HG02938 (cell line): ENCODE data around the gene TTC34.
"Not testable (repeated sequence)": the region's sequence is repeated elsewhere in the genome, so short reads cannot be mapped to it uniquely, and the experiment has no call there.

Experiments used
- ATAC-seq: cut with Tn5 transposase; IDR thresholded peaks from one replicate; pipeline ENCODE4 v1.9.1; 2021; ENCODE audit warnings: mild to moderate bottlenecking, moderate library complexity; ENCODE audit not compliant: unreplicated experiment

Gene TTC34

DNA sequence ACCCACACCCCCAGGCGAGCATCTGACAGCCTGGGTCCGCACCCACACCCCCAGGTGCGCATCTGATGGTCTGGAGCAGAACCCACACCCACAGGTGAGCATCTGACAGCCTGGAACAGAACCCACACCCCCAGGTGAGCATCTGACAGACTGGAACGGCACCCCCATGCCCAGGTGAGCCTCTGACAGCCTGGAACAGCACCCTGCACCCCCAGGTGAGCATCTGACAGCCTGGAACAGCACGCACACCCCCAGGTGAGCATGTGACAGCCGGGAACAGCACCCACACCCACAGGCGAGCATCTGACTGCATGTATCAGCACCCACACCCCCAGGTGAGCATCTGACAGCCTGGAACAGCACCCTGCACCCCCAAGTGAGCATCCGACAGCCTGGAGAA lies 115.8 kb downstream of the TTC34 start:
- ATAC-seq, result not testable (repeated sequence)

DNA sequence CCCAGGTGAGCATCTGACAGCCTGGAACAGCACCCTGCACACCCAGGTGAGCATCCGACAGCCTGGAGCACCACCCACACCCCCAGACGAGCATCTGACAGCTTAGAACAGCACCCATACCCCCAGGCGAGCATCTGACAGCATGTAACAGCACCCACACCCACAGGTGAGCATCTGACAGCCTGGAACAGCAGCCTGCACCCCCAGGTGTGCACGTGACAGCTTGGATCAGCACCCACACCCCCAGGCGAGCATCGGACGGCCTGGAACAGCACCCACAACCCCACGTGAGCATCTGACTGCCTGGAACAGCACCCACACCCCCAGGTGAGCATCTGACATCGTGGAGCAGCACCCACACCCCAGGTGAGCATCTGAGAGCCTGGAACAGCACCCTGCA lies 116.6 kb downstream of the TTC34 start:
- not testable (repeated sequence) for ATAC-seq

DNA sequence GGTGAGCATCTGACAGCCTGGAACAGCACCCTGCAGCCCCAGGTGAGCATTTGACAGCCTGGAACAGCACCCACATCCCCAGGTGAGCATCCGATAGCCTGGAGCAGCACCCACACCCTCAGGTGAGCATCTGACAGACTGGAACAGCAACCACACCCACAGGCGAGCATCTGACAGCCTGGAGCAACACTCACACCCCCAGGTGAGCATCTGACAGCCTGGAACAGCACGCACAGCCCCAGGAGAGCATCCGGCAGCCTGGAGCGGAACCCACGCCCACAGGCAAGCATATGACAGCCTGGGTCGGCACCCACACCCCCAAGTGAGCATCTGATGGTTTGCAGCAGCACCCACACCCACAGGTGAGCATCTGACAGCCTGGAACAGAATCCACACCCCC lies 117.5 kb downstream of the TTC34 start:
- not testable (repeated sequence) for ATAC-seq

DNA sequence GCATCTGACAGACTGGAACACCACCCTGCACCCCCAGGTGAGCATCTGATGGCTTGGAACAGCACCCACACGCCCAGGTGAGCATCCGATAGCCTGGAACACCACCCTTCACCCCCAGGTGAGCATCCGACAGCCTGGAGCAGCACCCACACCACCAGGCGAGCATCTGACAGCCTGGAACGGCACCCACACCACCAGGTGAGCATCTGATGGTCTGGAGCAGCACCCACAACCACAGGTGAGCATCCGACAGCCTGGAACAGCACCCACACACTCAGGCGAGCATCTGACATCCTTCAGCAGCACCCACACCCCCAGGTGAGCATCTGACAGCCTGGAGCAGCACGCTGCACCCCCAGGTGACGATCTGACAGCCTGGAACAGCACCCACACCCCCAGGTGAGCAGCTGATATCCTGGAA lies 118.2 kb downstream of the TTC34 start:
- ATAC-seq, result not testable (repeated sequence)

DNA sequence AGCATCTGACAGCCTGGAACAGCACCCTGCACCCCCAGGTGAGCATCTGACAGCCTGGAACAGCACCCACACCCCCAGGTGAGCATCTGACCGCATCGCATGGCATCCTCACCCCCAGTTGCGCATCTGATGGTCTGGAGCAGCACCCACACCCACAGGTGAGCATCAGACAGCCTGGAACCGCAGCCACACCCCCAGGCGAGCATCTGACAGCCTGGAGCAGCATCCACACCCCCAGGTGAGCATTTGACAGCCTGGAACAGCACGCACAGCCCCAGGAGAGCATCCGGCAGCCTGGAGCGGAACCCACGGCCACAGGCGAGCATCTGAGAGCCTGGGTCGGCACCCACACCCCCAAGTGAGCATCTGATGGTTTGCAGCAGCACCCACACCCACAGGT lies 118.6 kb downstream of the TTC34 start:
- not testable (repeated sequence) for ATAC-seq

DNA sequence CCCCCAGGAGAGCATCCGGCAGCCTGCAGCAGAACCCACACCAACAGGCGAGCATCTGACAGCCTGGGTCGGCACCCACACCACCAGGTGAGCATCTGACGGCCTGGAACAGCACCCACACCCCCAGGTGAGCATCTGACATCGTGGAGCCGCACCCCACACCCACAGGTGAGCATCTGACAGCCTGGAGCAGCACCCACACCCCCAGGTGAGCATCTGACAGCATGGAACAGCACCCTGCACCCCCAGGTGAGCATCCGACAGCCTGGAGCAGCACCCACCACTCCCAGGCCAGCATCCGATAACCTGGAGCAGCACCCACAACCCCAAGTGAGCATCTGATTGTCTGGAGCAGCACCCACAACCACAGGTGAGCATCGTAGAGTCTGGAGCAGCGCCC lies 124.8 kb downstream of the TTC34 start:
- not testable (repeated sequence) for ATAC-seq

DNA sequence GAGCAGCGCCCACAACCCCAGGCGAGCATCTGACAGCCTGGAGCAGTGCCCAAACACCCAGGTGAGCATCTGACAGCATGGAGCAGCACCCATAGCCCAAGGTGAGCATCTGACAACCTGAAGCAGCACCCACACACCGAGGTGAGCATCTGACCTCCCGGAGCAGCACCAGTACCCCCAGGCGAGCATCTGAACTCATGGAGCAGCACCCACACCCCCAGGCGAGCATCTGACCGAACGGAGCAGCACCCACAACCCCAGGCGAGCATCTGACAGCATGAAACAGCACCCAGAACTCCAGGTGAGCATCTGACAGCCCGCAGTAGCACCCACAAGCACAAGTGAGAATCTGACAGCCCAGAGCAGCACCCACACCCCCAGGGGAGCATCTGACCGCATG lies 129.8 kb downstream of the TTC34 start:
- not testable (repeated sequence) for ATAC-seq

DNA sequence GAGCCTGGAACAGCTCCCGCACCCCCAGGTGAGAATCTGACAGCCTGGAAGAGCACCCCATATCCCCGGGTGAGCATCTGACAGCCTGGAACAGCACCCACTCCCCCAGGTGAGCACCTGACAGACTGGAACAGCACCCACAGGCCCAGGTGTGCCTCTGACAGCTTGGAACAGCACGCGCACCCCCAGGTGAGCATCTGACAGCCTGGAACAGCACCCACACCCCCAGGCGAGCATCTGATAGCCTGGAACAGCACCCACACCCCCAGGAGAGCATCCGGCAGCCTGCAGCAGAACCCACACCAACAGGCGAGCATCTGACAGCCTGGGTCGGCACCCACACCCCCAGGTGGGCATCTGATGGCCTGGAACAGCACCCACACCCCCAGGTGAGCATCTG lies 141.7 kb downstream of the TTC34 start:
- not testable (repeated sequence) for ATAC-seq

DNA sequence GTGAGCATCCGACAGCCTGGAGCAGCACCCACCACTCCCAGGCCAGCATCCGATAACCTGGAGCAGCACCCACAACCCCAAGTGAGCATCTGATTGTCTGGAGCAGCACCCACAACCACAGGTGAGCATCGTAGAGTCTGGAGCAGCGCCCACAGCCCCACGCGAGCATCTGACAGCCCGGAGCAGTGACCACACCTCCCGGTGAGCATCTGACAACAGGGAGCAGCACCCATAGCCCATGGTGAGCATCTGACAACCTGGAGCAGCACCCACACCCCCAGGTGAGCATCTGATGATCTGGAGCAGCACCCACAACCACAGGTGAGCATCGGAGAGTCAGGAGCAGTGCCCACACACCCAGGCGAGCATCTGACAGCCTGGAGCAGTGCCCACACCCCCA lies 143.6 kb downstream of the TTC34 start:
- ATAC-seq, result not testable (repeated sequence)

DNA sequence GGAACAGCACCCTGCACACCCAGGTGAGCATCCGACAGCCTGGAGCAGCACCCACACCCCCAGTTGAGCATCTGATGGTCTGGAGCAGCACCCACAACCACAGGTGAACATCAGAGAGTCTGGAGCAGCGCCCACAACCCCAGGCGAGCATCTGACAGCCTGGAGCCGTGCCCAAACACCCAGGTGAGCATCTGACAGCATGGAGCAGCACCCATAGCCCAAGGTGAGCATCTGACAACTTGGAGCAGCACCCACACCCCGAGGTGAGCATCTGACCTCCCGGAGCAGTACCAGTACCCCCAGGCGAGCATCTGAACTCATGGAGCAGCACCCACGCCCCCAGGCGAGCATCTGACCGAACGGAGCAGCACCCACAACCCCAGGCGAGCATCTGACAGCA lies 144.4 kb downstream of the TTC34 start:
- ATAC-seq, result not testable (repeated sequence)

DNA sequence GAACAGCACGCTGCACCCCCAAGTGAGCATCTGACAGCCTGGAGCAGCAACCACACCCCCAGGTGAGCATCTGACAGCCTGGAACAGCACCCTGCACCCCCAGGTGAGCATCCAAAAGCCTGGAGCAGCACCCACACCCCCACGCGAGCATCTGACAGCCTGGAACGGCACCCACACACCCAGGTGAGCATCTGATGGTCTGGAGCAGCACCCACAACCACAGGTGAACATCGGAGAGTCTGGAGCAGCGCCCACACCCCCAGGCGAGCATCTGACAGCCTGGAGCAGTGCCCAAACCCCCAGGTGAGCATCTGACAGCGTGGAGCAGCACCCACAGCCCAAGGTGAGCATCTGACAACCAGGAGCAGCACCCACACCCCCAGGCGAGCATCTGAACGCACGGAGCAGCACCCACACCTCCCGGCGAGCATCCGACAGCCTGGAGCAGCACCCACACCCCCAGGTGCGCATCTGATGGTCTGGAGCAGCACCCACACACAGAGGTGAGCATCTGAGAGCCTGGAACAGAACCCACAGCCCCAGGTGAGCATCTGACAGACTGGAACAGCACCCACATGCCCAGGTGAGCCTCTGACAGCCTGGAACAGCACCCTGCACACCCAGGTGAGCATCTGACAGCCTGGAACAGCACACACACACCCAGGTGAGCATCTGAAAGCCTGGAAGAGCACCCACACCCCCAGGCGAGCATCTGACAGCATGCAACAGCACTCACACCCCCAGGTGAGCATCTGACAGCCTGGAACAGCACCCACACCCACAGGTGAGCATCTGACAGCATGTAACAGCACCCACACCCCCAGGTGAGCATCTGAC lies 145.7 kb downstream of the TTC34 start:
- ATAC-seq, result not testable (repeated sequence)

DNA sequence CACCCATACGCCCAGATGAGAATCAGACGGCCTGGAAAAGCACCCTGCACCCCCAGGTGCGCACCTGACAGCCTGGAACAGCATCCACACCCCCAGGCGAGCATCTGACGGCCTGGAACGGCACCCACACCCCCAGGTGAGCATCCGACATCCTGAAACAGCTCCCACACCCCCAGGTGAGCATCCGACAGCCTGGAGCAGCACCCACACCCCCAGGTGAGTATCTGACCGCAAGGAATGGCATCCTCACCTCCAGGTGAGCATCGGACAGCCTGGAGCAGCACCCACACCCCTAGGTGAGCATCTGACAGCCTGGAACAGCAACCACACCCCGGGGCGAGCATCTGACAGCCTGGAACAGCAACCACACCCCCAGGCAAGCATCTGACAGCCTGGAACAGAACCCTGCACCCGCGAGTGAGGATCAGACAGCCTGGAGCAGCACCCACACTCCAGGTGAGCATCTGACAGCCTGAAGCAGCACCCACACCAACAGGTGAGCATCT lies 147.0 kb downstream of the TTC34 start:
- ATAC-seq, result not testable (repeated sequence)

DNA sequence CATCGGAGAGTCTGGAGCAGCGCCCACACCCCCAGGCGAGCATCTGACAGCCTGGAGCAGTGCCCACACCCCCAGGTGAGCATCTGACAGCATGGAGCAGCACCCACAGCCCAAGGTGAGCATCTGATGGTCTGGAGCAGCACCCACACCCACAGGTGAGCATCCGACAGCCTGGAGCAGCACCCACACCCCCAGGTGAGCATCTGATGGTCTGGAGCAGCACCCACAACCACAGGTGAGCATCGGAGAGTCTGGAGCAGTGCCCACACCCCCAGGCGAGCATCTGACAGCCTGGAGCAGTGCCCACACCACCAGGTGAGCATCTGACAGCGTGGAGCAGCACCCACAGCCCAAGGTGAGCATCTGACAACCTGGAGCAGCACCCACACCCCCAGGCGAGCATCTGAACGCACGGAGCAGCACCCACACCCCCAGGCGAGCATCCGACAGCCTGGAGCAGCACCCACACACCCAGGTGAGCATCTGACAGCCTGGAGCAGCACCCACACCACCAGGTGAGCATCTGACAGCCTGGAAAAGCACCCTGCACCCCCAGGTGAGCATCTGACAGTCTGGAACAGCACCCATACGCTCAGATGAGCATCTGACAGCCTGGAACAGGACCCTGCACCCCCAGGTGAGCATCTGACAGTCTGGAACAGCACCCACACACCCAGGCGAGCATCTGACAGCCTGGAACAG lies 147.6 kb downstream of the TTC34 start:
- not testable (repeated sequence) for ATAC-seq

DNA sequence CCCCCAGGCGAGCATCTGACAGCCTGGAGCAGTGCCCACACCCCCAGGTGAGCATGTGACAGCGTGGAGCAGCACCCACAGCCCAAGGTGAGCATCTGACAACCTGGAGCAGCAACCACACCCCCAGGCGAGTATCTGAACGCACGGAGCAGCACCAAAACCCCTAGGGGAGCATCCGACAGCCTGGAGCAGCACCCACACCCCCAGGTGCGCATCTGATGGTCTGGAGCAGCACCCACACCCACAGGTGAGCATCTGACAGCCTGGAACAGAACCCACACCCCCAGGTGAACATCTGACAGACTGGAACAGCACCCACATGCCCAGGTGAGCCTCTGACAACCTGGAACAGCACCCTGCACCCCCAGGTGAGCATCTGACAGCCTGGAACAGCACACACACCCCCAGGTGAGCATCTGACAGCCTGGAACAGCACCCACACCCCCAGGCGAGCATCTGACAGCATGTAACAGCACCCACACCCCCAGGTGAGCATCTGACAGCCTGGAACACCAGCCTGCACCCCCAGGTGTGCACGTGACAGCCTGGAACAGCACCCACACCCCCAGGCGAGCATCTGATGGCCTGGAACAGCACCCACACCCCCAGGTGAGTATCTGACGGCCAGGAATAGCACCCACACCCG lies 148.4 kb downstream of the TTC34 start:
- ATAC-seq, result not testable (repeated sequence)

DNA sequence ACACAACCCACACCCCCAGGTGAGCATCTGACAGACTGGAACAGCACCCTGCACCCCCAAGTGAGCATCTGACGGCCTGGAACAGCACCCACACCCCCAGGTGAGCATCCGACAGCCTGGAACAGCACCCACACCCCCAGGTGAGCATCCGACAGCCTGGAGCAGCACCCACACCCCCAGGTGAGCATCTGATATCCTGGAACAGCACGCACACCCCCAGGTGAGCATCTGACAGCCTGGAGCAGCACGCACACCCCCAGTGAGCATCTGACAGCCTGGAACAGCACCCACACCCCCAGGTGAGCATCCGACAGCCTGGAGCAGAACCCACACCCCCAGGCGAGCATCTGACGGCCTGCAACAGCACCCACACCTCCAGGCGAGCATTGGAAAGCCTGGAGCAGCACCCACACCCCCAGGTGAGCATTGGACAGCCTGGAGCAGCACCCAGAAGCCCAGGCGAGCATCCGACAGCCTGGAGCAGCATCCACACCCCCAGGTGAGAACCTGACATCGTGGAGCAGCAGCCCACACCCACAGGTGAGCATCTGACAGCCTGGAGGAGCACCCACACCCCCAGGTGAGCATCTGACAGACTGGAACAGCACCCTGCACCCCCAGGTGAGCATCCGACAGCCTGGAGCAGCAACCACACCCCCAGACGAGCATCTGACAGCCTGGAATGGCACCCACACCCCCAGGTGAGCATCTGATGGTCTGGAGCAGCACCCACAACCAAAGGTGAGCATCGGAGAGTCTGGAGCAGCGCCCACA lies 149.2 kb downstream of the TTC34 start:
- not testable (repeated sequence) for ATAC-seq

DNA sequence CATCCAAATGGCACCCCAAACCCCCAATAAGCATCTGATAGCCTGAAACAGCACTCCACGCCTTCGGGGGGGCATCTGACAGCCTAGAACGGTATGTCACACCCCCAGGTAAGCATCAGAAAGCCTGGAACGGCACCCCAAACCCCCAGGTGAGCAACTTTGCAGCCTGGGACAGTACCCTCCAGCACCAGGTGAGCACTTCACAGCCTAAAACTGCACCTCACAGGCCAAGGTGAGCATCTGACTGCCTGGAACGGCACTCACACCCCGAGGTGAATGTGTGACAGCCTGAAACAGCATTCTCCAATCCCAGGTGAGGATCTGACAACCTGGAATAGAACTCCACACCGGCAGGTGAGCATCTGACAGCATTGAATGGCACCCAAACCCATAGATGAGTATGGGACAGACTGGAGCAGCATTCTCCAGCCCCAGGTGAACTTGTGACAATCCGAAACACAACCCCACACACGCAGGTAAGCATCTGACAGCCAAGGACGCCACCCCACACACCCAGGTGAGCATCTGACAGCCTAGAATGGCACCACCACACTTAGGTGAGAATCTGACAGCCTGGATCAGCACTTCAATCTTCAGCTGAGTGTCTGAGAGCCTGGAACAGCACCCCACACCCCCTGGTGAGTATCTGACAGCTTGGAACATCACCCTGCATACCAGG lies 150.4 kb downstream of the TTC34 start:
- ATAC-seq, result no peak

DNA sequence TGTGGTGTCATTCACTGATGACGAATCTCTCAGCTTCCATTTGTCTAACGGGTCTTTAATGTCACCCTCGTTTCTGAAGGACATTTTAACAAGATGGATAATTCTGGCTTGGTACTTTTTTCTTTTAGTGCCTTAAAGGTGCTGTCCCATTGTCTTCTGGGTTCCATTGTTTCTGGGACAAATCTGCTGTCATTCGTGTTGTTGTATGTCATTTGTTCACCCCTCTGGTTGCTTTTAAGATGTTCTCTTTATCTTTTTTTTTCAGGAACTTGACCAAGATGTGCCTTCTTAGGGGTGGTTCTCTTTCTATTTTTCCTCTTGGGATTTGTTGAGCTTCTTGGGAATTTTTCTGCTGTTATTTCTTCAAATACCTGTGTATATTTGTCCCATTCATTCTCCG lies 154.7 kb downstream of the TTC34 start:
- ATAC-seq, result no peak

DNA sequence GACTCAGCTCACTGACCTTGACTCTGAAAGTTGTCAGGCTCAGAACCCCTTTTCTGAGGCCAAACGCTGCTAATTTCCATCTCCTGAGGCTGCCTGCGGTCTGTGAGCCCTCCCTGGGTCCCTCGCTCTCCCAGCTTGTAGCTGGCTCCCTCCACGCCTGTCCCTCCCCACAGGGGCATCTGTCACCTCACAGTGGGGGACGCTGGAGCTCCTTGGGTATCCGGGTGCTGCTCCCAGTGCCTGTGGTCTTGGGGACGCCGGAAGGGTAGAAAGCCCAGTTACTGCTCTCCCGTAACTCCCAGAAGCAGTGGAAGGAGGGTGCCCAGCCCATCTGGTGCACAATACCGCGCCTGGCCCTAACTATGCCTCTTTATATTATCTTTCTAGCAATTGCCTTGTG lies 155.7 kb downstream of the TTC34 start:
- no peak for ATAC-seq

DNA sequence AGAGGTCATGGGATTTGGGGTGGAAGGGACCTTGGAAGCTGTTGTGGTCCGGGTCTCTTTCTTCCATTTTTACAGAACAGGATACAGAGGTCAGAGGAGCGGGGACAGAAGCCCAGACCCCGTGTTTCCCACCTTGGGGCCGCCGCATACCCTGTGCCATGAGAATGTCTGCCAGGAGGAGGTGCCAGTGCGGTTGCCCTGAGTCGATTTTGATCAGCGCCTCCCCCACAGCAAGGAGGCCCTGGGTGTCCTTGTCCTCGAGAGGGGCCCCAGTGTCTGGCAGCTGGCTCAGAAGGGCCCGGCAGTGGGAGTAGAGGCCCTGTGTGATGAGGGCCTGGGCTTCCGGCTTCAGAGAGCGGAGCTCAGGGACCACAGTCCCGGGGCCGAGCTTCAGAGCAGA lies 156.3 kb downstream of the TTC34 start:
- ATAC-seq, result no peak

DNA sequence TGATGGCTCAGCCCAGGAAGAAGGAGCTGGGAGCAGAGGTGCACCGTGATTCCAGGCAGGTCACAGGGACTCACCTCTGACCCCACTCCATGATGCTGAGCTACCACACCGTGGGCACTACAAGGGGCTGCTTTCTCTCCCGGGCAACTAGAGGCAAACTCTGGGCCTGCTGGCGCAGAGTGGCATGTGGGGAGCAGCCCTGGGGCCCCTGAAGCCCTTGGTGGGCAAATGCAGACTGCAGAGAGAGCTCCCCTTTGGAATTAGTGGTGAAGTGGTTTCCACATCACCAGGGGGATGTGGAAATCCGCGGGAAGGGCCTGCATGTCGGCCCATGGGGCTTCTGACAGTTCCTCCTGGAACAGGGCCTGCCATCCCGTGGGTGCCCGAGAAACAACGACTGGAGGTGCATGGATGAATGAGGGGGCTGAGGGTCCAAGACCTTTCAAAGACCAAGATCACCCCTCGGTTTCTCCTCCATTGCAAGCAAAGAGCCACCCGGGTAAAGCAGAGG lies 156.8 kb downstream of the TTC34 start:
- no peak for ATAC-seq
